ENCODE data around the gene PIK3CD.
"Not testable (repeated sequence)": the region's sequence is repeated elsewhere in the genome, so short reads cannot be mapped to it uniquely, and the experiment has no call there.

- TF ChIP-seq CTCF (conservative IDR thresholded peaks at IDR 0.05 in 1 of 2, IDR thresholded peaks at IDR 0.05 in 1 of 2; ENCODE audit: extremely low read depth in 1 of 2, insufficient read depth in 1 of 2, low read depth in 1 of 2, low read length in 2 of 2); EZH2 (IDR thresholded peaks at IDR 0.05; ENCODE audit: borderline replicate concordance, low read length): not testable (repeated sequence)
Measured at GRCh38 chr1:9625030-9625429, 26.5 kb upstream of the PIK3CD start.
